ENCODE measurements around the gene GNB1L. TPM values are rescaled to one million over a fixed set of nuclear protein-coding genes. Genes with fewer than 3 reads are reported as not detected.

Gene GNB1L, protein sequence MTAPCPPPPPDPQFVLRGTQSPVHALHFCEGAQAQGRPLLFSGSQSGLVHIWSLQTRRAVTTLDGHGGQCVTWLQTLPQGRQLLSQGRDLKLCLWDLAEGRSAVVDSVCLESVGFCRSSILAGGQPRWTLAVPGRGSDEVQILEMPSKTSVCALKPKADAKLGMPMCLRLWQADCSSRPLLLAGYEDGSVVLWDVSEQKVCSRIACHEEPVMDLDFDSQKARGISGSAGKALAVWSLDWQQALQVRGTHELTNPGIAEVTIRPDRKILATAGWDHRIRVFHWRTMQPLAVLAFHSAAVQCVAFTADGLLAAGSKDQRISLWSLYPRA
- 7.8 and 10.6 TPM in 2 replicates for total RNA-seq

GRCh38 chr22:19854778-19855503, at the start of gene GNB1L, which contains the start of gene RTL10:
GNB1L (minus strand) TSS chr22:19854874; CDS start chr22:19821355, 33,519 bp downstream.
RTL10 (minus strand) TSS chr22:19854874; CDS start chr22:19852261, 2,613 bp downstream.

GRCh38 chr22:19760058-19760950, 94.4 kb downstream of the GNB1L start, which contains the start of gene TBX1:
TBX1 (plus strand) TSS chr22:19760778; CDS start chr22:19760844, 66 bp downstream.

Other genes with a start within 250 kb of the GNB1L start
- 16.6 and 17.0 TPM in 2 replicates for gene SEPTIN5, start 140.4 kb downstream of the GNB1L start, total RNA-seq
- 1.6 TPM in 1 of 2 replicates, not detected in the other for gene GP1BB, start 131.3 kb downstream of the GNB1L start, total RNA-seq
- 1.5 and 4.2 TPM in 2 replicates for gene TBX1, start 94.1 kb downstream of the GNB1L start, total RNA-seq
- 9.4 and 12.0 TPM in 2 replicates for gene RTL10, start within 50 bp of the GNB1L start, total RNA-seq
- 242 and 256 TPM in 2 replicates for gene COMT, start 86.9 kb upstream of the GNB1L start, total RNA-seq
- gene TXNRD2, start 86.9 kb upstream of the GNB1L start, total RNA-seq = 220 and 237 TPM in 2 replicates
- gene ARVCF, start 161.9 kb upstream of the GNB1L start, total RNA-seq = 59.1 and 103 TPM in 2 replicates
- 43.2 and 54.6 TPM in 2 replicates for gene TANGO2, start 166.2 kb upstream of the GNB1L start, total RNA-seq
- 24.8 and 26.0 TPM in 2 replicates for gene DGCR8, start 225.4 kb upstream of the GNB1L start, total RNA-seq

Measured in epithelial cell of umbilical artery (primary cell).